Measurements from ENCODE around the gene CCDC83. TPM values are rescaled to one million over a fixed set of nuclear protein-coding genes. Genes with fewer than 3 reads are reported as not detected.
A peak's percentile ranks its signal among the peaks of the same experiment; 100 is the strongest.

CCDC83 gene
- total RNA-seq, 4 donors from 2014 or later, result not detected

DNA sequence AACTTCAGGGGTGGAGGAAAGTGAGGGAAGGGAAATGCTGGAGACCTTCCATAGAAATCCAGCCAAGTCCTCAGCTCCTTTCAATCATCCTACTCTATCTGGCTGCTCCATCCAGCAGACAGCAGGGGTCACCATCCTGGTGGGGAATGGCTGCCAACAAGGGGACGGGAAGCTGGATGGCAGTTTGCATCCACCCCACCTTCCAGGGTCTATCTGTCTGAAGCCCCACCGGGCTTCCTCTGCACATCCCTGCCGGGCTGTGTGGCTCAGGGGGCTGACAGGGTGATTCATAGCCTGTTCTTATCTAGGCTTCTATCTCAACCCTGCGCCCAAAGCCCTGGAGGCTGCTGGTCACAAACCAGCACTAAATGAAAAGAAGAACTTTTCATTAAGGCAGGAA is 45.3 kb upstream of the CCDC83 start:
- no peaks in the 10 kb centered on the region for H3K27me3 ChIP-seq
- no peaks in the 10 kb centered on the region for H3K9me3 ChIP-seq
- peak overlapping the region; percentile 69 for H3K4me3 ChIP-seq
- H3K36me3 ChIP-seq, result no peaks in the 10 kb centered on the region
- no peak for TF ChIP-seq POLR2AphosphoS5 (IDR thresholded peaks at IDR 0.05)
- TF ChIP-seq EP300 (IDR thresholded peaks at IDR 0.05), result no peak
- TF ChIP-seq, protein P1, sequence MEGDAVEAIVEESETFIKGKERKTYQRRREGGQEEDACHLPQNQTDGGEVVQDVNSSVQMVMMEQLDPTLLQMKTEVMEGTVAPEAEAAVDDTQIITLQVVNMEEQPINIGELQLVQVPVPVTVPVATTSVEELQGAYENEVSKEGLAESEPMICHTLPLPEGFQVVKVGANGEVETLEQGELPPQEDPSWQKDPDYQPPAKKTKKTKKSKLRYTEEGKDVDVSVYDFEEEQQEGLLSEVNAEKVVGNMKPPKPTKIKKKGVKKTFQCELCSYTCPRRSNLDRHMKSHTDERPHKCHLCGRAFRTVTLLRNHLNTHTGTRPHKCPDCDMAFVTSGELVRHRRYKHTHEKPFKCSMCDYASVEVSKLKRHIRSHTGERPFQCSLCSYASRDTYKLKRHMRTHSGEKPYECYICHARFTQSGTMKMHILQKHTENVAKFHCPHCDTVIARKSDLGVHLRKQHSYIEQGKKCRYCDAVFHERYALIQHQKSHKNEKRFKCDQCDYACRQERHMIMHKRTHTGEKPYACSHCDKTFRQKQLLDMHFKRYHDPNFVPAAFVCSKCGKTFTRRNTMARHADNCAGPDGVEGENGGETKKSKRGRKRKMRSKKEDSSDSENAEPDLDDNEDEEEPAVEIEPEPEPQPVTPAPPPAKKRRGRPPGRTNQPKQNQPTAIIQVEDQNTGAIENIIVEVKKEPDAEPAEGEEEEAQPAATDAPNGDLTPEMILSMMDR (IDR thresholded peaks at IDR 0.05), result no peak
- no peak for TF ChIP-seq POLR2A (IDR thresholded peaks at IDR 0.05)
- WGBS, result 36% methylated on average over 4 of the region's 4 CpGs
- H3K4me1 ChIP-seq, result peaks cover 27% of the 10 kb centered on the region
- H3K27ac ChIP-seq, result no peak overlapping the region
- DNase-seq (ENCODE audit: low spot score in 2 of 2), result no peak

DNA sequence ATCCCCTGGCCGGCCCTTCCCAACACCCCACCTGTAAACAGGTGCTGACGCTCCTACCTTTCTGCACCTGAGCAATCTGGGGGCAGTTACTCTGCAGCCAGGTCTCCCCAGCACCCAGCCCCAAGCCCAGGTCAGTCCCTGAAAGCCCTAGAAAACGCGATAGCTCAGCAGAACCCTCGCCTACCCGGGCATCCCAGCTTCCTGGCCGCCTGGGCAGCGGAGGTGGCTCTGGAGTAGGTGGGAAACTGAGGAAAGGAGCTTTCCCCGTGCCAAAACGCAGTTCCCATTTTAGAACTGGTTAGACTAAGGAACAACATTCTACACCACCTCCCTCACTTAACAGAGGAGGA is 44.7 kb upstream of the CCDC83 start:
- DNase-seq (ENCODE audit: low spot score in 2 of 2), result no peak
- no peaks in the 10 kb centered on the region for H3K27me3 ChIP-seq
- no peak overlapping the region for H3K27ac ChIP-seq
- H3K36me3 ChIP-seq, result no peaks in the 10 kb centered on the region
- peaks cover 27% of the 10 kb centered on the region for H3K4me1 ChIP-seq
- TF ChIP-seq, protein P1 (IDR thresholded peaks at IDR 0.05), result no peak
- TF ChIP-seq POLR2A (IDR thresholded peaks at IDR 0.05), result no peak
- TF ChIP-seq POLR2AphosphoS5 (IDR thresholded peaks at IDR 0.05), result no peak
- TF ChIP-seq EP300 (IDR thresholded peaks at IDR 0.05), result no peak
- H3K4me3 ChIP-seq, result peak overlapping the region; percentile 69
- 5% methylated on average over 10 of the region's 10 CpGs for WGBS
- no peaks in the 10 kb centered on the region for H3K9me3 ChIP-seq

DNA sequence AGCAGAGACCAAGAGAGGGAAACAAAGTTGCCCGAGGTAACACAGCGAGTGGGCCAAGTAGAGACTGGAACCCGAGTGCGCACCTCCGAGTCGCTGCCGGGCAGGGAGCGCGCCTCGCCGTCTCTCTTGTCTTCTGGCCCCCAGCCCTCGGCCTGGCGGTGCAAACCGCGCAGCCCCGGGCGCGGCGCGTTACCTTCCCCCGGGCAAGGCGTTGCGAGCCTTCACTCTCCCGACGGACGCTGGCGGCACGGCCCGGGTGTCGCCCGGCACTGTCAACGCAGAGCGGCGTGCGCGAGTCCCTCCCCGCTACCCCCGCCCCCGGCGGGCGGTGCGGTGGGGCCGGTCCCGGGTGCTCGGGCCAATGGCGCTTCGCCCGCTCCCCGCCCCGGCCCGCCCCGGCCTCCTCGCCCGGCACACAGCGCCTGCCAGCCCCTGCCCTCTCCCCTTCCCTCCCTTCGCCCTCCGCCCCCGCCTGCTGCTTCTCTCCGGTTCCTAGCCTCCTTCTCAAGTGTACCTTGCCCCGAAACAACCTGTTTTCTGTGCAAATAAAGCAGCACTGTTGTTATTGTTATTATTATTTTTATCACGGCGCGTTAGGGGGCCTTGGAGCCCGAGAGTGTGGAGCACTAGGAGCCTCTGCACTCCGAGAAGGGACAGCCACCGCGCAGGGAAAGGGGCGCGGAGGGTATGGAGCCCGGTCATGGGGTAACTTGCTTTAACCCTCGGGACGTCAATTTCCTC is 44.1 kb upstream of the CCDC83 start, which contains the start of gene SYTL2:
TSS of gene SYTL2 (minus strand) at position 271 of the 741 bp plus-strand sequence. CDS start 53,416 bp downstream, outside the sequence.
- H3K27me3 ChIP-seq, result no peaks in the 10 kb centered on the region
- no peak within 1 kb of the TSS for H3K27ac ChIP-seq
- H3K9me3 ChIP-seq, result no peaks in the 10 kb centered on the region
- peak in 1 of 2 donors; percentile 64 for TF ChIP-seq POLR2A (IDR thresholded peaks at IDR 0.05)
- TF ChIP-seq POLR2AphosphoS5 (IDR thresholded peaks at IDR 0.05), result no peak
- no peaks in the 10 kb centered on the region for H3K36me3 ChIP-seq
- WGBS, result under 1% methylated on average over 49 of the region's 72 CpGs
- H3K4me1 ChIP-seq, result peaks cover 27% of the 10 kb centered on the region
- DNase-seq (ENCODE audit: low spot score in 2 of 2), result peak; percentile 73 to 79
- peak within 1 kb of the TSS; percentile 69 for H3K4me3 ChIP-seq

DNA sequence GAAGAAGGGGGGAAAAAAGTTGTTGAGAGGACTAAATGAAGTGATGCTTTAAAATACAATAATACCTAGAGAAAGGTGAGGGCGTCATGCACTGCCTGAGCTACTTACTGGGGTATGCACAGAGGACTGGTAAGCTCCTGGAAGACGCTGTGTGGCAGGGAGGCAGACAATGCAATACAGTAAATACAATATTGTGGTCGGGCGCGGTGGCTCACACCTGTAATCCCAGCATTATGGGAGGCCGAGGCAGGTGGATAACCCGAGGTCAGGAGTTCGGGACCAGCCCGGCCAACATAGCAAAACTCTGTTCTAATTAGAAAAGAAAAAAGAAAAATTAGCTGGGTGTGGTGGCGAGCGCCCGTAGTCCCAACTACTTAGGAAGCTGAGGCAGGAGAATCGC is 43.6 kb upstream of the CCDC83 start:
- Histone ChIP-seq H3K4me1 (peaks cover 25% of the 10 kb centered on the region), H3K27ac (no peak overlapping the region), H3K4me3 (peak overlapping the region; percentile 69), H3K9me3 (no peaks in the 10 kb centered on the region), H3K27me3 (no peaks in the 10 kb centered on the region), H3K36me3 (no peaks in the 10 kb centered on the region)
- DNase-seq (ENCODE audit: low spot score in 2 of 2), result no peak
- 81% methylated on average over 13 of the region's 13 CpGs for WGBS
- no peak for TF ChIP-seq POLR2A (IDR thresholded peaks at IDR 0.05)
- TF ChIP-seq, protein P1 (IDR thresholded peaks at IDR 0.05), result no peak
- no peak for TF ChIP-seq EP300 (IDR thresholded peaks at IDR 0.05)
- no peak for TF ChIP-seq POLR2AphosphoS5 (IDR thresholded peaks at IDR 0.05)

DNA sequence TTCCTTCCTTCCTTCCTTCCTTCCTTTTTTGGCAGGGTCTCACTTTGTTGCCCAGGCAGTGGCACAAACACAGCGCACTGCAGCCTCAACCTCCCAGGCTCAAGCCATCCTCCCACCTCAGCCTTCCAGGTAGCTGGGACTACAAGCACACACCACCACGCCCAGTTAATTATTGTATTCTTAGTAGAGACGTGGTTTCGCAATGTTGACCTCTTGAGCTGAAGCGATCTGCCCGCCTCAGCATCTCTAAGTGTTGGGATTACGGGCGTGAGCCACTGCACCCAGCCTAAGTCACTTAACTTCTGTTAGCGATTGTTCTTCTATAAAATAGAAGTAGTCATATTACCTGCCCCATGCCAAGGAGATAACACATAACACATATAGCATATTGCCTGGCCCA is 41.5 kb upstream of the CCDC83 start:
- WGBS, result 75% methylated on average over 9 of the region's 9 CpGs
- TF ChIP-seq, protein P1 (IDR thresholded peaks at IDR 0.05), result no peak
- TF ChIP-seq EP300 (IDR thresholded peaks at IDR 0.05) (no peak), POLR2AphosphoS5 (IDR thresholded peaks at IDR 0.05) (no peak)
- H3K27me3 ChIP-seq, result no peaks in the 10 kb centered on the region
- no peak for DNase-seq (ENCODE audit: low spot score in 2 of 2)
- no peak overlapping the region for H3K27ac ChIP-seq
- no peaks in the 10 kb centered on the region for H3K36me3 ChIP-seq
- peaks cover 16% of the 10 kb centered on the region for H3K4me1 ChIP-seq
- no peaks in the 10 kb centered on the region for H3K9me3 ChIP-seq
- no peak overlapping the region for H3K4me3 ChIP-seq
